OCI-LY1 (cell line): ENCODE measurements around the gene CXCL14.

Experiments
- H2AFZ ChIP-seq: fragments of 200-600 bp; sonication (generic), shearing (Covaris generic); 2 replicates; pipeline ENCODE4 v1.6.0; 2014; ENCODE audit warnings: antibody characterized with exemption, mild to moderate bottlenecking, low read length
- H3F3A ChIP-seq: fragments of 200-600 bp; sonication (generic), shearing (Covaris generic); 2 replicates; pipeline ENCODE4 v1.6.0; 2014; ENCODE audit warnings: mild to moderate bottlenecking, antibody characterized with exemption, low read length, moderate library complexity; ENCODE audit not compliant: insufficient read depth
- H3K27ac ChIP-seq: fragments of 200-600 bp; sonication (generic); 2 replicates; pipeline ENCODE4 v1.5.1; 2014; ENCODE audit warnings: low read length, mixed run types, mild to moderate bottlenecking, low read depth; ENCODE audit not compliant: poor library complexity, severe bottlenecking
- H3K27me3 ChIP-seq: fragments of 200-600 bp; sonication (generic); 2 replicates; pipeline ENCODE4 v1.6.0; 2014; ENCODE audit warnings: antibody characterized with exemption, mild to moderate bottlenecking, low read length, moderate library complexity; ENCODE audit not compliant: insufficient read depth
- H3K36me3 ChIP-seq: fragments of 200-600 bp; sonication (generic); 2 replicates; pipeline ENCODE4 v1.6.1; 2014; ENCODE audit warnings: mild to moderate bottlenecking, antibody characterized with exemption, low read length, moderate library complexity, mixed read lengths; ENCODE audit not compliant: insufficient read depth
- H3K4me1 ChIP-seq: fragments of 200-600 bp; sonication (generic); 2 replicates; pipeline ENCODE4 v1.5.1; 2014; ENCODE audit warnings: mild to moderate bottlenecking, low read length, moderate library complexity; ENCODE audit not compliant: insufficient read depth, severe bottlenecking
- H3K4me2 ChIP-seq: fragments of 200-600 bp; sonication (generic), shearing (Covaris generic); 2 replicates; pipeline ENCODE4 v1.6.1; 2014; ENCODE audit warnings: low read length
- H3K4me3 ChIP-seq: fragments of 200-600 bp; sonication (generic); 2 replicates; pipeline ENCODE4 v1.5.1; 2014; ENCODE audit warnings: low read length, low read depth, mild to moderate bottlenecking, mixed read lengths; ENCODE audit not compliant: poor library complexity, severe bottlenecking
- H3K79me2 ChIP-seq: fragments of 200-600 bp; shearing (Covaris generic); 2 replicates; pipeline ENCODE4 v1.6.1; 2016; ENCODE audit warnings: mixed run types, low read length, mixed read lengths; ENCODE audit not compliant: insufficient read depth
- H3K9ac ChIP-seq: fragments of 200-600 bp; sonication (generic), shearing (Covaris generic); 2 replicates; pipeline ENCODE4 v1.6.1; 2014; ENCODE audit warnings: mild to moderate bottlenecking, low read length, mixed read lengths
- H3K9me2 ChIP-seq: fragments of 200-600 bp; sonication (generic), shearing (Covaris generic); 2 replicates; pipeline ENCODE4 v1.6.1; 2014; ENCODE audit warnings: low read depth, mild to moderate bottlenecking, low read length, mixed read lengths
- H3K9me3 ChIP-seq: fragments of 200-600 bp; shearing (Covaris generic); 2 replicates; pipeline ENCODE4 v1.6.1; 2014; ENCODE audit warnings: low read length, mixed read lengths
- H4K20me1 ChIP-seq: fragments of 200-600 bp; sonication (generic), shearing (Covaris generic); 2 replicates; pipeline ENCODE4 v1.6.0; 2016; ENCODE audit warnings: mild to moderate bottlenecking, low read length; ENCODE audit not compliant: insufficient read depth
- EZH2 ChIP-seq: fragments of 200-600 bp; sonication (generic), shearing (Covaris generic); IDR thresholded peaks from 2 replicates; pipeline ENCODE4 v1.8.0; 2017; ENCODE audit warnings: borderline replicate concordance, mixed run types, mild to moderate bottlenecking, antibody characterized with exemption, low read length, moderate library complexity, mixed read lengths
- TF ChIP-seq, protein P1 (sequence below): fragments of 200-600 bp; sonication (generic), shearing (Covaris generic); IDR thresholded peaks from 2 replicates; pipeline ENCODE4 v1.5.1; 2017; ENCODE audit warnings: mild to moderate bottlenecking, antibody characterized with exemption, low read length, moderate library complexity, mixed read lengths

Gene CXCL14

DNA sequence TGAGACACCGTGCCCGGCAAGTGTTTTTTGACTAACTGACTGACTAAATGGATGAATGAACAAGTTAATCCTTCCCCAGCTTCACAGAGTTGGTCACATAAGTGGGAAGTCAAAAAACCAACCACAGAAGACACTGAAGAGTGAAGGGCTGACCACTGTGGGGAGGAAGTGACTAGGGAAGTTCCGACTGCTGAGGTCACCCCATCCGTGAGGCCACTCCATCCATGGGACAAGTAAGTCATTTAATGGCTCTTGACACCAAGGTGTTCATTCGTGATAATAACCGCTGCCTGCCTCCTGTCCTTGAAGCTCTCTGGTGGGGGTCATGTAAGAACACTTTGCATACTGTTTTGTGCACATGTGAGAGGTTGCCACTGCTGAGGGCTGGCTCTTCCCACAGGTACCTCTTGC lies 22.2 kb upstream of the CXCL14 start:
- Histone ChIP-seq H3F3A (no peaks in the 10 kb centered on the region), H3K9me2 (no peaks in the 10 kb centered on the region), H3K79me2 (no peaks in the 10 kb centered on the region), H3K4me1 (no peaks in the 10 kb centered on the region), H3K4me3 (no peak overlapping the region), H3K27me3 (no peaks in the 10 kb centered on the region), H3K9ac (no peak overlapping the region), H3K4me2 (no peak overlapping the region), H3K27ac (no peak overlapping the region), H2AFZ (no peak overlapping the region), H3K9me3 (no peaks in the 10 kb centered on the region), H4K20me1 (no peaks in the 10 kb centered on the region), H3K36me3 (no peaks in the 10 kb centered on the region)
- TF ChIP-seq, protein P1, sequence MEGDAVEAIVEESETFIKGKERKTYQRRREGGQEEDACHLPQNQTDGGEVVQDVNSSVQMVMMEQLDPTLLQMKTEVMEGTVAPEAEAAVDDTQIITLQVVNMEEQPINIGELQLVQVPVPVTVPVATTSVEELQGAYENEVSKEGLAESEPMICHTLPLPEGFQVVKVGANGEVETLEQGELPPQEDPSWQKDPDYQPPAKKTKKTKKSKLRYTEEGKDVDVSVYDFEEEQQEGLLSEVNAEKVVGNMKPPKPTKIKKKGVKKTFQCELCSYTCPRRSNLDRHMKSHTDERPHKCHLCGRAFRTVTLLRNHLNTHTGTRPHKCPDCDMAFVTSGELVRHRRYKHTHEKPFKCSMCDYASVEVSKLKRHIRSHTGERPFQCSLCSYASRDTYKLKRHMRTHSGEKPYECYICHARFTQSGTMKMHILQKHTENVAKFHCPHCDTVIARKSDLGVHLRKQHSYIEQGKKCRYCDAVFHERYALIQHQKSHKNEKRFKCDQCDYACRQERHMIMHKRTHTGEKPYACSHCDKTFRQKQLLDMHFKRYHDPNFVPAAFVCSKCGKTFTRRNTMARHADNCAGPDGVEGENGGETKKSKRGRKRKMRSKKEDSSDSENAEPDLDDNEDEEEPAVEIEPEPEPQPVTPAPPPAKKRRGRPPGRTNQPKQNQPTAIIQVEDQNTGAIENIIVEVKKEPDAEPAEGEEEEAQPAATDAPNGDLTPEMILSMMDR: no peak
- TF ChIP-seq EZH2: no peak

DNA sequence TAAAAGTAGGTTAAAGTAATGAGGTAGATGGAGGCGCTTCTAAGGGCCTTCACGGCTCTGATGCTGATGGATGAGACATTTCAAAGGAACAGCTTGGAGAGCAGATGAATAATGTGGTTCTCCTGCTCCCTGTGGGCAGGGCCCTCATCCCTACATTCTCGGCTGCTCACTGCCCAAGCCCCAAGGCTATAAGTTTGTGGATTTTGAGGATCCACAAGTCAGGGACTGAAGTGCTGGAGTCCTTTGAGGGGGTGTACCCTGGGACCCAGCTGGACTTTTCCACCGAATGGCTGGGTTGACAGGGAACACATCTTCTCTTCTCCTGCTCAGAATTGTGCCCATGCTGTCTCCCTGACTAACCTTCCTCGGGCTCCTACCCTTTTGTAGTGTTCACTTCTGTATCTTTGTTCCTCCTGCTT lies 21.4 kb upstream of the CXCL14 start:
- no peak overlapping the region for H2AFZ ChIP-seq
- H3K9me2 ChIP-seq: no peaks in the 10 kb centered on the region
- no peaks in the 10 kb centered on the region for H3K9me3 ChIP-seq
- no peaks in the 10 kb centered on the region for H3K4me1 ChIP-seq
- H3F3A ChIP-seq: no peaks in the 10 kb centered on the region
- H3K27me3 ChIP-seq: peaks cover 2% of the 10 kb centered on the region; the same call in 1 of the 2 replicates
- H3K9ac ChIP-seq: no peak overlapping the region
- no peak overlapping the region for H3K4me2 ChIP-seq
- H4K20me1 ChIP-seq: no peaks in the 10 kb centered on the region
- no peak overlapping the region for H3K4me3 ChIP-seq
- no peak for TF ChIP-seq EZH2
- H3K36me3 ChIP-seq: no peaks in the 10 kb centered on the region
- no peak overlapping the region for H3K27ac ChIP-seq
- no peaks in the 10 kb centered on the region for H3K79me2 ChIP-seq

DNA sequence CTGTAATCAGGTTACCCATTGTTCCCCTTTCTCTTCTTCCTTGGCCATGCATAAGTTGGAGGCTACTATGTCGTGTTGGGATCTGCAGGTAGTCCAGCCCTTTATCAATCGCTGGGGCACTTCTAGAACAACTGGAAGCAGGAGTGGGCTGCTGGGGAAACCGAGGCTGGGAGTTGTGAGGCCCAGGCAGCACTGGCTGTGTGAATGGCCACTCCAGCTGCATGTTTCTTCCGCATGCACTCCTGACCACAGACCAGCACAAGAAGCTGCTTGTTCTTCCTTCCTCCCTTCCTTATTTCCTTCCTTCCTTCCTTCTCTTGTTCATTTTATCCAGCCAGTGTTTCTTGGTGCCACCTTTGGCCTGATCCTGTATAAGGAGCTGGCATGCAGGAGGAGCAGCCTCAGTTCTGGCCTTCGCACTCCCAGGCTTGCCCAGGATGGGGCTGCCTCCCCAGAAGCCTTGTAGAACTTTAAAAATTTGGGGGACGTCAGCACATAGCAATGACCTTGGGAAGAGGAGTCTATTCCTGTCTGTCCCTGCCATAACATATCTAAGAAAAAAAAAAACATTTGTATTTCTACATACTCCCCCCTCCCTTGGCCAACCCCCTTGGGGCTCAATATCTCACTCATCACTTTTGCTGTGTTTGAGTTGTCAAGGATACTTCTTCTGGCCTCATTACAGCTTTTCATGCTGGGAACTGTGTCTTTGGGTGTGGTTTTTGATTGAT lies 20.8 kb upstream of the CXCL14 start:
- H3K79me2 ChIP-seq: no peaks in the 10 kb centered on the region
- no peak overlapping the region for H3K27ac ChIP-seq
- H3K9ac ChIP-seq: no peak overlapping the region
- no peaks in the 10 kb centered on the region for H3K9me2 ChIP-seq
- no peak overlapping the region for H3K4me2 ChIP-seq
- no peak overlapping the region for H3K4me3 ChIP-seq
- TF ChIP-seq EZH2: no peak
- TF ChIP-seq, protein P1: no peak
- no peaks in the 10 kb centered on the region for H3K4me1 ChIP-seq
- no peaks in the 10 kb centered on the region for H4K20me1 ChIP-seq
- no peaks in the 10 kb centered on the region for H3K9me3 ChIP-seq
- H2AFZ ChIP-seq: no peak overlapping the region
- peaks cover 4% of the 10 kb centered on the region for H3K27me3 ChIP-seq
- H3K36me3 ChIP-seq: no peaks in the 10 kb centered on the region
- no peaks in the 10 kb centered on the region for H3F3A ChIP-seq
